ENCODE data around the gene NKX2-4.
"Not testable (repeated sequence)": the region's sequence is repeated elsewhere in the genome, so short reads cannot be mapped to it uniquely, and the experiment has no call there.

Gene NKX2-4
- total RNA-seq: 0 reads per million in 2 experiments

DNA sequence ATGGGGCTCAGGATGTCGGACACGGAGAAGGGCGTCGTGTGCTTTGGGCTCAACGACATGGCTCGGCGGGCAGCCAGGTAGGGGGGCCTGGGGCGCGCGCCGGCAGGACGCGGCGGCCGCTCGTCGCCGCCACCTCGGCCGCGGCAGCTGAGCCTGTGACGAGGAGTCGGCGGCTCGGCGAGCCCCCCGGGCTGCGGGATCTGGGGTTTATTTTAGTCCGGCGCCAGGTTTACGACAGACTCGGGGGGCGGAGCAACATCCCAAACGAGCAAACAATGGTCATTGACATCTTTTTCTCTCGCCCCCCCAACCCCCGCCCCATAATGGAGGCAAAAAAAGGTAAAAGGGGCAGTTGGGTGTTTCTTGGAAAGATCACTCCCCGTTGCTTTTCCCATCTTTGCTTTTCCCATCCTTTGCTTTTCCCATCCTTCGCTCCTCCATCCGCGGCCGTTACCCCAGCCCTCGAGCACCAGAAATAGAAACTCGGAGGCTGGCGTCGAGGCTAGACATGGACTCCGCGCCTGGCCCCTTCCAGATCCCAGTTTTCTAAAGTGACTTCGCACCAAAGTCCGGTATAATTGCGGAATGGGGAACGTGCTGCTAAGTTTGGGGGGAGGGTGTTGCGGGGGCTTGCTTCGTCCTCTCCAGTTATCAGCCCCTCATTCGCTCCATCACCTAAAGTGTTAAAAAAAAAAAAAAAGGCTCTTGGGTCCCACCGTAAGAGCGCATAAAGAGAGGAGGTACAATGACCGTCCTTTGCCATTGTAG lies at the start of gene NKX2-4:
TSS of gene NKX2-4 (minus strand) at position 186 of the 768 bp plus-strand sequence. CDS start at position 59, 127 bp downstream.
- no peak for DNase-seq (ENCODE audit: low read depth)

DNA sequence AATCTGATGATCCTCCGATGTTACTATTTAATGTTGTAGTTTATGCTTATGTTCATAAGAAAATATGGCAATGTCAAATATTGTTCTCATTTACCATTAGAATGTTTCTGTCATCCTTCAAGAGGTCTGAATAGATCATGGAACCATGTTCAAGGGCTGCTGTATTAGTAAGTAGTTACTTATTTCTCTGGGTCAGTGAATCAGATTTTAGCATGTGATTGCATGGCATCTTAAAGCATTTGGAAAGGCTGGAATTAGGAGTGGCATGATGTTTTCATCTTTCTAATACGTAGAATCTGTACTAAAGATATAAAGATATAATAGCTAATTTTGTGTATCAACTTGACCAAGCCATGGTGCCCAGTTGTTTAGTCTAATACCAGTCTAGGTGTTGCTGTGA lies 40.5 kb upstream of the NKX2-4 start:
- DNase-seq (ENCODE audit: low read depth): no peak

- no peak for DNase-seq (ENCODE audit: low read depth)
These were observed 39.9 kb upstream of the NKX2-4 start for GRCh38 chr20:21437248-21437647.

DNA sequence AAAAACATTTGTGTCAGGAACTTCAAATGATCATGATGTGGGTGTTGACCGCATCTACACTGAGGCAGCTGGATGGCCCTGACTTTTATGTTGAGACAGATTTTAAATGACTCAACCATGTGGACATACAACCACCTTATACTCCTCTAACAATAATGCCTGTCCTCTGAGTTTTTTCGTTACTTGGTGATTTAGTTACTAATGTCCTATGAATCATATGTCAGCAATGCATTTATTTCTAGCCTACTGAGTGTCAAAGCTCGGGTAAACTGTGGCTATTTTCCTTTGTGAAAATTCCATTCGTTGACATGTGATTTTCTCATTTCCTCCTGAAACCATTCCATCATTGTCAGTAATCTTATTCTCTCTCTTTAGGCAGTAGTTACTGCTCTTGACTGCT lies 38.9 kb upstream of the NKX2-4 start:
- DNase-seq (ENCODE audit: low read depth): no peak

GRCh38 chr20:21435576-21435975 lies 38.2 kb upstream of the NKX2-4 start:
- DNase-seq (ENCODE audit: low read depth): no peak

GRCh38 chr20:21433329-21433890 lies 36.1 kb upstream of the NKX2-4 start:
- no peak for DNase-seq (ENCODE audit: low read depth)

DNA sequence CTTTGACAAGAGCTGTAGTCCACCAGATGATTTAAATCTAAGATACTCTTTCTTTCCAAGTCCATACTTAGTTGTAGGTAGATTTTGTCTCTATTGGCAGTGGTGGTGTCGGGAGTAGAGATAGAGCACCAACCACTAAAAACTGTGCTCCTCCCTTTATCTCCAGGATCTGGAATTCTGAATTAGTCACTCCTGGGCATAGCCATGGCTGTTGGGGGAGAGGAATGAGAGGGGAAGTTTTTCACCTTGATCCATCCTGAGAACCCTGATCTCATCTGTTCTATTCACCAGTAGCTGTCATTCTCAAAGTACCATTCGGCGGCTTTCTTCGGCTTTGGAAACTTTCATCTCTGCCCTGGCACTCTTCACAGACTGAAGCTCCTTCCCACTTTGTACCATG lies 35.6 kb upstream of the NKX2-4 start:
- DNase-seq (ENCODE audit: low read depth): no peak

DNA sequence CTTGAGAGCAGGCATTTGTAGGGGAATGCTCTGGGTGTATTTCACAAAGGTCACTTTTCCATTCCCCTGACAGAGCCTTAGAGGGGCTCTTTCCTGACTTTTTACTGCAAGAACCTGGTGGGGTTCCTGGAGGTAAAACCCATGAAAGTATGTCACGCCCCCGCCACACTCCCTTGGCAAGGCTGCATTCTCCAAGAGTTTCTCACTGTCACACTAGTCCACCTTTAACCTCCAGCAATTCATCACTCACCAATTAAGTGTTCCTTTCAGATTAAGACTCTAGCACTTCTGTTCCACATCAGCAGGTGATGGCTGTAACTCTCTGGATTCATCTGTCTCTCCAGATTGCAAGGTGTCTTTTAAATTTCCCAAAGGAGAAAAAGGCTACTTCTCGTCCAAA lies 32.7 kb upstream of the NKX2-4 start:
- DNase-seq (ENCODE audit: low read depth): no peak

DNA sequence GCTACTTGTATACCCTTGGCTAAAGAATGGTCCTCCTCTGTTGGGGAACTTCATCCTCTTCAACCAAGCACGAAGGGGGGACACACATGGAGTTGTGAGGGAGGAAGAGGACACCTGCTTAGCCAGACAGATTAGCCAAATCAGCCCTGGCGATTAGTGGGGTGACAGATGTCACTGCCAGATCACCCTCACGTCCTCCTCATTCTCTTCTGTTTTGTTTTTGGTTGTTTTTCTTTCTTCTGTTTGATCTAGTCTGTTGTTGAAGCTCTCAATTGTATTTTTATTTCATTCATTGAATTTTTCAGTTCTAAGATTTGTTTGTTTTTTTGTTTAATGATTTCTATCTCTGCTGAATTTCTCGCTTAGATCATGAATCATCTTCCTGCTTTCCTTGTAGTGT lies 27.5 kb upstream of the NKX2-4 start:
- no peak for DNase-seq (ENCODE audit: low read depth)

GRCh38 chr20:21423712-21424111 lies 26.4 kb upstream of the NKX2-4 start:
- not testable (repeated sequence) for DNase-seq (ENCODE audit: low read depth)

DNA sequence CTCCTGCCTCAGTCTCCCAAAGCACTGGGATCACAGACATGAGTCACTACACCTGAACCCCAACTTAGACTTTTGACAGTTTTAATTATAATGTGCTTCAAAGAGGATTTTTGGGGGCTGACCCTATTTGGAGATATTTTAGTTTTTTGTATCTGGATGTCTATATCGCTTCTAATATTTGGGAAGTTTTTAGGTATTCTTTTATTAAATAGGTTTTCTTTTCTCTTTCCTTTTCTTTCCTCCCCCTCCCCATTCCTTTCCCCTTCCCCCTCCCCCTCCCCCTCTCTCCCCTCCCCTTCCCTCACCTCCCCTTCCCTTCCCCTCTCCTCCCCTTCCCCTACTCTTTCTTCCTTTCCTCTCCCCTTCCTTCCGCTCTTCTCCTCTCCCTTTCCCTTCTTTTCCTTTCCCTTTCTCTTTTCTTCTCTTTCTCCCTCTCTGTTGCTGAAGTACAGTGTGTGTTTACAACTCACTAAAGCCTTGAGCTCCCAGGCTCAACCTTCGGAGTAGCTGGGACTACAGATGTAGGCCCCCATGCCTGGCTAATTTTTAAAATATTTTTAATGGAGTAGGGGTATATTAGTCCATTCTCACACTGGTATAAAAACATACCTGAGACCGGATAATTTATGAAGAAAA lies 24.4 kb upstream of the NKX2-4 start:
- DNase-seq (ENCODE audit: low read depth): no peak

DNA sequence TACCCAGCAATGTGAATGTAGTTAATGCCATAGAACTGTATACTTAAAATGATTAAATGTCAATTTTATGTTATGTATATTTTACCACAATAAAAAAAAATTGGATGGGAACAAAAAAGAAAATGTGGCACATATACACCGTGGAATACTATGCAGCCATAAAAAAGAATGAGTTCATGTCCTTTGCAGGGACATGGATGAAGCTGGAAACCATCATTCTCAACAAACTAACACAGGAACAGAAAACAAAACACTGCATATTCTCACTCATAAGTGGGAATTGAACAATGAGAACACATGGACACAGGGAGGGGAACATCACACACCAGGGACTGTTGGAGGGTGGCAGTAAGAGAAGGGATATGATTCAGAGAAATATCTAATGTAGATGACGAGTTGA lies 21.8 kb upstream of the NKX2-4 start:
- not testable (repeated sequence) for DNase-seq (ENCODE audit: low read depth)

DNA sequence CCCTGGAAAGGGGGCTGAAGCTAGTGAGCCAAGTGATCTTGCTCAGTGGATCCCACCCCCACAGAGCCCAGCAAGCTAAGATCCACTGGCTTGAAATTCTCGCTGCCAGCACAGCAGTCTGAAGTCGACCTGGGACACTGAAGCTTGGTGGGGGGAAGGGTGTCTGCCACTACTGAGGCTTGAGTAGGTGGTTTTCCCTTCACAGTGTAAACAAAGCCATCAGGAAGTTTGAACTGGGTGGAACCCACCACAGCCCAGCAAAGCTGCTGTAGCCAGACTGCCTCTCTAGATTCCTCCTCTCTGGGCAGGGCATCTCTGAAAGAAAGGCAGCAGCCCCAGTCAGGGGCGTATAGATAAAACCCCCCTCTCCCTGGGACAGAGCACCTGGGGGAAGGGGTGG lies 16.7 kb upstream of the NKX2-4 start:
- not testable (repeated sequence) for DNase-seq (ENCODE audit: low read depth)

DNA sequence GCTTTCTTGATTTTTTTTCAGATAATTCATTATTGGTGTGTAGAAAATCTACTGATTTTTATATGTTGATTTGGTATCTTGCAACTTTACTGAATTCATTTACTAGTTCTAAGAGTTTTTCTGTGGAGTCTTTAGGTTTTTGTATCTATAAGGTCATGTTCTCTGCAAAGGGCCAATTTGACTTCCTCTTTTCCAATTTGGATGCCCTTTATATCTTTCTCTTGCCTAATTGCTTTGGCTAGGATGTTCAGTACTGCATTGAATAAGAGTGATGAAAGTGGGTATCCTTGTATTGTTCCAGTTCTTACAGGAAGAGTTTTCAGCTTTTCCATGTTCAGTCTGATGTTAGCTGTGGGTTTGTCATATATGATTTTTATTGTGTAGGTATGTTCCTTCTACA lies 14.4 kb upstream of the NKX2-4 start:
- DNase-seq (ENCODE audit: low read depth): no peak

GRCh38 chr20:21399005-21399475 lies 1.7 kb upstream of the NKX2-4 start:
- no peak for DNase-seq (ENCODE audit: low read depth)

DNA sequence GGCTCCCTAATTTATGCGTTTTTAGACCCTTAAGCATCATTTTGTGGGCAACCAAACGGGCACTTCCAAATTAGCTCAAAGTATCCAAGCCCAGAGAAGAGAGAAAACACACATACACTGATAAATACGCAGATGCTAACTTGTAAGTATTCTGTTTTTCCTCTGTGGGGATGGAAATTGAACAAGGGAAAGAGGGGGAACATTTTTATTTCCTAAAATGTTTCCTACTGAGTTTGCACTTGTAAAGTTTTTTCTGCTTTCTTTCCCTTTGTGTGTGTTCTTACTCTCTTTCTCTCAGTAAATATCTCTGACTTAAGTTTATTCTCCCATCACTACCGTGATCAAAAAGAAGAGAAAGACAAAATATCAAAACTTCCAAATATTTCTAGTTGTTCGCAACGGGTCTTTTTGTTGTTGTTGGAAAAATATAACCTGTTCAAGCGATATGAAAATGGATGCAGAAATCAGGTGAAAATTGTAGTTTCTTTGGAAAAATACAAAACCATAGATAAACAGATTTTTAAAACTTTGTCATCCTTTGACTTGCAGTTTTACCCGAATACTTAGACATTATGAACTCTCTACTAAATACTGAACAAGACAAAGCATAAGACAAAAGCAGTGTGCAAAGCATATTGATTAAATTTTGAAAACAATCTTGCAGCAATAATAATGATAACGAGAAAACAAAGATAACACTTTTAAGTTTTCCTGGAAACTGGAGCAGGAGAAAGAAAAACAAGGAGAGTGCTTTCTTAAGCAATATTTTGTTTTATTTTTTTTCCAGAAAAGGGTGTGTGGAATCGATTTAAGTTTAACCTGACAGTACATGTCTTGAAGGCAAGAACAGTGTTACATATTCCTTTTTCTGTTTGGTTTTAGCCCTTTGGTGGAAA lies 1.0 kb upstream of the NKX2-4 start:
- DNase-seq (ENCODE audit: low read depth): no peak

DNA sequence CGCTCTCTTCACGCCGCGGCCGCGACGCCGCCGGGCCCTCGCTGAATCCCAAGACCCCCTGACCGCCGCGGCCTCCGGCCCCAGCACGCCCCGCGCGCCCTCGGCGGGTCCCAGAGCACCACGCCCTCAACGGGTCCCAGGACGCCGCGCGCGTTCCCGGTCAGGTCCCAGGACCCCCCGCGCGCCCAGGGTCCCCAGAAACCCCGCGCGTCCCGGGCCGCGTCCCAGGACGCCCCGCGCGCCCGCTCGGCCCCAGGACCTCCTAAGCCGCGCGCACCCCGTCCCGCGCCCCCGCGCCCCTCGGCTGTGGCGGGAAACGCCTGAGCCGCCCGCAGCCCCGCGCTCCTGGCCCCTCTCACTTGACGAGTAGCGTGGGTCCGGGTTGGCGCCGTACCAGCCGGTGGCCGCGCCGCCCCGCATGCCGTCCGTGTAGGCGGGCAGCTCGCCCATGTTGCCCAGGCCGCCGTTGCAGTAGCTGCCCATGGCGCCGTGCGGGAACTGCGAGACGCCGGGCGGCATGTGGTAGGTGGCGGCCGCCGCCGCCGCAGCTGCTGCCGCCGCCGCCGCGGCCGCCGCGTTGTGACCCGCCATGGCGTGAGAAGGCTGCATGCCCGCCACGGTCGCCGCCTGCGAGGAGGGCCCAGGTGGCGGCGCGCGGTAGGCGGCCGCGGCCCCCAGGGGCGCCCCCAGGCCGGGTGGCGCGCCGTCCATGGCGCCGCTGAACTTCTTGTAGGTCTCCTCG lies 556 bp downstream of the NKX2-4 start:
- no peak for DNase-seq (ENCODE audit: low read depth)

DNA sequence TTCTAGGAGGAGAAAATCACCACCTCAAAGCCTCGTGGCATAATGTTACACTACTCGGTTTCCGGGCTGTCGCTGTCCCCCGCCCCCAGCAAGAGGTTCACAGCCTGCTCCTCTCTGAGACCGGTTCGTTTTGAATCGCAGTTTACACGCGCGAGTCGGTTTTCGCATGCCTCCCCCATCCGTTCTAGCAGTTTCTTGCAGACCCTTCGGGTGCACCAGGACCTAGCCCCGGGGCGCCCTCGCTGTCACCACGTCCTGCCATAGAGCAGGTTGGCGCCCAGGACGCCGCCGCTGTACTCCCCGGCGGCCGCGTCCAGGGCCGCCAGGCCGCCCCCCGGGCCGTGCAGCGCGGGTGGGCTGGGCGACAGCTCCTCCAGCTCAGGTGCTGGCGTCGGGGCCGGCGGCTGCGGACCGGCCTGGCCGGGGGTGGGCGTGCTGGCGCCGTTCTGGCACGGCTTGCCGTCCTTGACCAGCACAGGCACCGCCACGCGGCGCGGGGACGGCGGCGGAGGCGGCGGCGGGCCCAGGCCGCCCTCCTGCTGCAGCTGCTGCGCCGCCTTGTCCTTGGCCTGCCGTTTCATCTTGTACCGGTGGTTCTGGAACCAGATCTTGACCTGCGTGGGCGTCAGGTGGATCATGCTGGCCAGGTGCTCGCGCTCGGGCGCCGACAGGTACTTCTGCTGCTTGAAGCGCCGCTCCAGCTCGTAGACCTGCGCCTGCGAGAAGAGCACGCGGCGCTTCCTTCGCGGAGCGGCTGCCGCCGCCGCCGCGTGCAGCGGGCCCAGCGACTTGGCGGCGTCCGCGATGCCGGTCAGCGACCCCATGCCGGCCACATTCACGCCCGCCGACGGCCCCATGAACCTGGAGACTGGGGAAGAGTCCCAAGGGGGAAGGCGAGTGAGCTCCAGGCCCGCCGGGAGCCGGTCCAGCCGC lies 1.4 kb downstream of the NKX2-4 start:
- peak; percentile 38 for DNase-seq (ENCODE audit: low read depth)

DNA sequence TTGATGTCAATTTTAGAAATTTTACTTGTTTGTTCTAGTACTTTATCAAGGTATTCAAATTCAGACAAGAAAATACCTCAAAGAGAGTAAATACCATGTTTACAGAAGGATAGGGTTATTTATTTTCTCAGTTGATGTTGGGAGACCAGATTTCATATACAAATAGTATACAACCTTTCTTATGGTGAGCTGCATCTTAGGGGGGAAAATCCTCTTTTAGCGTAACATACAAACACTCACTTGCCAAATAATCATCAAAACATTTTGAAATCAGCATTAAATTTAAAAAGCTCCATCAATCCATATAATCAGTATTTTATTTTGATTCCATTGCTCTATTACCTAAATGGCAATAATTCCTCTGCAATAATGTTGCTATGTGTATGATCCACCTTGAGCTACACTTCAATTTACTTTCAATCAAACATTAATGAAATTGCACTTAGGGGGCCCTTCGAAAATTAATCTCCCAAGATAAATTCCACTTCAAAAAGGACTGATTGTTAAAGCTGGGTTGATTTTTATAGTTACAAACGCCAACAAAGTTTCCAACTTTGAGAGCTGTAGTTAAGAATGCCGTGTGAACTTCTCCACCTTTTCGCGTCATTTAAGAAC lies 2.2 kb downstream of the NKX2-4 start:
- no peak for DNase-seq (ENCODE audit: low read depth)

DNA sequence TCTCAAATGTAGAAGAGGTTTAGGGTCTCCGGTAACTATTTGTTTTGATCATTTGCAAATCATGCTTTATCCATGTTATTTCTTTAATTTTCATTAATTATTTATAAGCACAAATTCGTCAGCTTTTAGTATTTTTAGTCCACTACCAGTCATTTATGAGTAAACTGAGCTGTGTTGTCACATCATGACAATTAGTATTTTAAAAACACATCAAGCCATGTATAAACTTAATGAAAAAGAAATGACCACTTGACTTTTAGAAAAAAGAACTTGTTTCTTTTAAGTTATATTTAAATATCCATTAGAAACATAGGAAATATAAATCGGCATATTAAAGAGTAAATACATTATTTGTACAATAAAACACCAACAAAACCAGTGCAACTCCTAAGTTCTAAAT lies 2.8 kb downstream of the NKX2-4 start:
- DNase-seq (ENCODE audit: low read depth): no peak
